ENCODE measurements around the gene MGAT4A.

- TF ChIP-seq OSR1 (CRISPR knock-in tag; IDR thresholded peaks at IDR 0.05) (no peak), RARB (CRISPR knock-in tag; IDR thresholded peaks at IDR 0.05) (no peak), CREB5 (CRISPR knock-in tag; IDR thresholded peaks at IDR 0.05; ENCODE audit: low read depth) (no peak), PPARA (CRISPR knock-in tag; IDR thresholded peaks at IDR 0.05; ENCODE audit: borderline replicate concordance) (no peak), TOX (CRISPR knock-in tag; IDR thresholded peaks at IDR 0.05; ENCODE audit: borderline replicate concordance) (no peak), PATZ1 (CRISPR knock-in tag; IDR thresholded peaks at IDR 0.05; ENCODE audit: borderline replicate concordance) (no peak)
These were observed 141.4 kb downstream of the MGAT4A start for GRCh38 chr2:98589489-98589888.
